MCF 10A (cell line): ENCODE results near the gene C14orf93. TPM values are rescaled to one million over a fixed set of nuclear protein-coding genes. Genes with fewer than 3 reads are reported as not detected.

Experiments used
- BruUV-seq: library from RNA; stranded (reverse); fragments of 400-500 nt; replicated peaks from 2 replicates; lab custom pipeline; 2021; lab: Mats Ljungman, UMichigan
- CTCF ChIA-PET: fragments of 300-600 bp; sonication (Branson Sonifier 250); formaldehyde crosslinking; extraction: SDS; loops from one replicate; lab custom pipeline; 2021; ENCODE audit warnings: antibody characterized with exemption, inconsistent platforms; lab: Yijun Ruan, JAX
- POLR2A ChIA-PET: fragments of 300-600, 350-650 bp; sonication (Branson Sonifier 250); formaldehyde crosslinking; extraction: SDS; loops from one replicate; lab custom pipeline; 2020; ENCODE audit warnings: antibody characterized with exemption, inconsistent platforms; lab: Yijun Ruan, JAX
- DNase-seq: peaks from one replicate; pipeline ENCODE4 v3.0.0-alpha.2; 2018; ENCODE audit not compliant: unreplicated experiment
- H3K27ac Mint-ChIP-seq: one replicate; pipeline ENCODE4 v1.8.0; 2022; ENCODE audit warnings: mild to moderate bottlenecking, low read depth, mixed read lengths; ENCODE audit not compliant: unreplicated experiment
- H3K27me3 Mint-ChIP-seq: one replicate; pipeline ENCODE4 v1.8.0; 2022; ENCODE audit warnings: mixed read lengths; ENCODE audit not compliant: insufficient read depth, unreplicated experiment
- H3K36me3 Mint-ChIP-seq: one replicate; pipeline ENCODE4 v1.8.0; 2022; ENCODE audit warnings: mild to moderate bottlenecking, moderate library complexity, mixed read lengths; ENCODE audit not compliant: insufficient read depth, unreplicated experiment
- H3K4me1 Mint-ChIP-seq: one replicate; pipeline ENCODE4 v1.8.0; 2022; ENCODE audit warnings: mixed read lengths; ENCODE audit not compliant: insufficient read depth, unreplicated experiment
- H3K4me3 Mint-ChIP-seq: one replicate; pipeline ENCODE4 v1.8.0; 2022; ENCODE audit warnings: mild to moderate bottlenecking, moderate library complexity, mixed read lengths; ENCODE audit not compliant: unreplicated experiment
- H3K9me3 Mint-ChIP-seq: one replicate; pipeline ENCODE4 v1.8.0; 2022; ENCODE audit warnings: mixed read lengths; ENCODE audit not compliant: unreplicated experiment
- CTCF ChIP-seq: fragments of 200-600 bp; IDR thresholded peaks from one replicate; pipeline ENCODE4 v1.8.0; 2022; ENCODE audit warnings: antibody characterized with exemption, mild to moderate bottlenecking; ENCODE audit not compliant: unreplicated experiment
- intact Hi-C: fragments of 100-400 bp; cut with micrococcal nuclease; formaldehyde crosslinking; loops from 2 replicates; pipeline ENCODE4 v1.14.1; 2022
- total RNA-seq: library from RNA; stranded (reverse); gene quantifications from 2 replicates; pipeline ENCODE4 v1.2.3, GENCODE V29; 2022

The C14orf93 gene
- total RNA-seq, 1 experiment from 2014 or later = 6.1 TPM

DNA sequence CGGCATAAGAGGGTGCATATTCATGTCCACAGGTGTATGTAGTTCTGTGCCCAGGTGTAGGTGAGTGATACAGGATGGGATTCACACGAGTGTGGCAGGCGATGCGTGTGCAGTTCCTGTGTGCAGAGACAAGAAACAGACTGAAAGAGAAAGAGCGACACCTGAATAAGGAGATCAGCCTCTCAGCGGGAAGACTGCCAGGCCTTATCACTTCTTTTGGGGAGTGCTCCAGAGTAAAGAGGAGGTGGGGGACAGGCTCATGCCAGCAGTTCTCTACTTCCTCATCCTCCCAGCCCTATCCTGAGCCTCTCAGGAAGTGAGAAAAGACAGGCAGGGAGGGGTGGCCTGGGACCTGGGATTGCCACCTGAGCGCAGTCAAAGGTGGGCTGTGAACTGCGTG is 34.9 kb upstream of the C14orf93 start:
- CTCF ChIA-PET = interaction anchor here (0.6 kb wide), 1 partner anchor 114 kb away, joined by 3 read pairs; no protein-coding TSS in a partner anchor
- TF ChIP-seq CTCF = no peak
- H3K36me3 Mint-ChIP-seq = no peaks in the 10 kb centered on the region
- no peak for DNase-seq
- H3K27ac Mint-ChIP-seq = no peak overlapping the region
- H3K4me1 Mint-ChIP-seq = no peaks in the 10 kb centered on the region
- H3K9me3 Mint-ChIP-seq = no peaks in the 10 kb centered on the region
- no peak overlapping the region for H3K4me3 Mint-ChIP-seq
- intact Hi-C loops = no loop called here
- BruUV-seq = no TSS peak
- POLR2A ChIA-PET = no interaction called here
- H3K27me3 Mint-ChIP-seq = no peaks in the 10 kb centered on the region

GRCh38 chr14:23043754-23044153 is 33.8 kb upstream of the C14orf93 start:
- intact Hi-C loops = no loop called here
- DNase-seq = no peak
- POLR2A ChIA-PET = interaction anchor here (0.6 to 0.9 kb wide), 2 partner anchors 9 to 41 kb away, joined by 3 to 4 read pairs; partner anchors contain the start of gene PSMB5
- TF ChIP-seq CTCF = no peak
- H3K27ac Mint-ChIP-seq = no peak overlapping the region
- CTCF ChIA-PET = interaction anchor here (0.6 to 2.2 kb wide), 6 partner anchors 12 to 84 kb away, joined by 3 to 13 read pairs (median 4); no protein-coding TSS in a partner anchor
- H3K4me1 Mint-ChIP-seq = no peaks in the 10 kb centered on the region
- H3K4me3 Mint-ChIP-seq = no peak overlapping the region
- H3K9me3 Mint-ChIP-seq = no peaks in the 10 kb centered on the region
- no TSS peak for BruUV-seq
- peaks cover under 1% of the 10 kb centered on the region for H3K36me3 Mint-ChIP-seq
- no peaks in the 10 kb centered on the region for H3K27me3 Mint-ChIP-seq

GRCh38 chr14:23043145-23043544 is 33.2 kb upstream of the C14orf93 start:
- intact Hi-C loops = no loop called here
- CTCF ChIA-PET = interaction anchor here (0.5 to 2.2 kb wide), 4 partner anchors 25 to 144 kb away, joined by 3 to 13 read pairs (median 4); no protein-coding TSS in a partner anchor
- no peak for TF ChIP-seq CTCF
- POLR2A ChIA-PET = interaction anchor here (0.9 kb wide), 1 partner anchor 8 kb away, joined by 4 read pairs; the partner anchor contains the start of gene PSMB5
- Mint-ChIP-seq H3K4me3 (no peak overlapping the region), H3K36me3 (peaks cover 4% of the 10 kb centered on the region), H3K9me3 (no peaks in the 10 kb centered on the region), H3K4me1 (no peaks in the 10 kb centered on the region), H3K27me3 (no peaks in the 10 kb centered on the region), H3K27ac (no peak overlapping the region)
- no peak for DNase-seq
- no TSS peak for BruUV-seq

GRCh38 chr14:23042162-23042965 is 32.4 kb upstream of the C14orf93 start, which contains the start of gene PSMB11:
Gene PSMB11 (plus strand): TSS chr14:23042212. CDS start chr14:23042226, 14 bp downstream.
- H3K4me1 Mint-ChIP-seq = no peaks in the 10 kb centered on the region
- peaks cover 4% of the 10 kb centered on the region for H3K36me3 Mint-ChIP-seq
- ChIA-PET POLR2A (no interaction called here), CTCF (interaction anchor here (0.5 to 2.2 kb wide), 6 partner anchors 16 to 145 kb away, joined by 3 to 13 read pairs (median 5); no protein-coding TSS in a partner anchor)
- H3K27me3 Mint-ChIP-seq = no peaks in the 10 kb centered on the region
- no peak for DNase-seq
- H3K4me3 Mint-ChIP-seq = no peak within 1 kb of the TSS
- no TSS peak for BruUV-seq
- intact Hi-C loops = no loop called here
- TF ChIP-seq CTCF = no peak
- no peaks in the 10 kb centered on the region for H3K9me3 Mint-ChIP-seq
- H3K27ac Mint-ChIP-seq = no peak within 1 kb of the TSS
